ENCODE measurements around the gene APOBEC3H.

The APOBEC3H gene

DNA sequence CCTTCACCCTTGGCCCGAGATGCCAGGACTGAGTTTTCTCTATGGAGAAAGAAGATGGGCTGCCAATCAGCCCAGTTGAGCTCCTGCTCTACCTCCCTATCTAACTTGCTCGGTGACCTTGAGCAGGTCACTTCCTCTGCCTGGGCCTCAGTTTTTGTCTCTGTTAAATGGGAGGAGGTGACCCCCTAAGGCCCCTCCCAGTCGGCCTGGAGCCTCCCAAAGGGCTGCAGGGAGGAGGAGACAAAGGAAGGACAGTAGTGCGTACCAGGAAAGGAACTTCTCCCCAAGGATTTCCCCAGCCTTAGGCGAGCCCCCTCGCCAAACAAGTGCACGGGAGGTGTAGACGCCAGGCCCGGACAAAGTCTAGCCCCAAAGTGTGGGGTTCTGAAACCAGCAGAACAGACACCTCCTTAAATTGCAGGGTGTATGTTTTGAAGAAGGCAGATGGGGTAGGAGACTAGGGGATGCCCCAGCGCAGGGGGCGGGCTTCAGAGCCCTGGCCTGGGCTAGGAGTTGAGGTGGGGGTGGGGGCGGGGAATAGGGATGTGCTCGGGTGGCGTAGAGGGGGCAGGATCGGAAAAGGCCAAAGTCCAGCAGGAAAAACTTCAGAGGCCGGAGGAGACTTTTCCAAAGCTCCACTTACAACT, 54.4 kb downstream of the APOBEC3H start:
- 0 out of 2 replicates have a peak, but pooled peaks cover 7% of the 10 kb centered on the region for H3F3A ChIP-seq (ENCODE audit: control insufficient read depth, insufficient read depth)
- no peaks in the 10 kb centered on the region for H3K36me3 ChIP-seq (ENCODE audit: control insufficient read depth, low read length)
- H3K4me3 ChIP-seq (ENCODE audit: low read length), result peak overlapping the region; percentile 70
- H3K27ac ChIP-seq (ENCODE audit: low read depth, low read length), result no peak overlapping the region
- H3K4me2 ChIP-seq (ENCODE audit: low read length), result peak overlapping the region; percentile 63
- no peaks in the 10 kb centered on the region for H3K79me2 ChIP-seq (ENCODE audit: control insufficient read depth, low read length)
- no peaks in the 10 kb centered on the region for H3K9me3 ChIP-seq (ENCODE audit: control insufficient read depth, insufficient read depth, low read length)
- H3K27me3 ChIP-seq (ENCODE audit: control insufficient read depth, low read length), result peaks cover 24% of the 10 kb centered on the region
- TF ChIP-seq CTCF (IDR thresholded peaks at IDR 0.05; ENCODE audit: low read depth, low read length, poor library complexity, severe bottlenecking) (no peak), EZH2phosphoT487 (IDR thresholded peaks at IDR 0.05; ENCODE audit: borderline replicate concordance, low read length) (no peak)
- no peaks in the 10 kb centered on the region for H3K9me2 ChIP-seq (replicated peaks; ENCODE audit: control insufficient read depth, low read length)
- H4K20me1 ChIP-seq (ENCODE audit: control insufficient read depth, insufficient read depth, low read depth, low read length), result no peaks in the 10 kb centered on the region
- peaks cover 33% of the 10 kb centered on the region for H3K4me1 ChIP-seq (ENCODE audit: control insufficient read depth, low read length)

GRCh38 chr22:39152024-39152510, 55.0 kb downstream of the APOBEC3H start:
- Histone ChIP-seq H3K9me2 (replicated peaks; ENCODE audit: control insufficient read depth, low read length) (no peaks in the 10 kb centered on the region), H3K9me3 (ENCODE audit: control insufficient read depth, insufficient read depth, low read length) (no peaks in the 10 kb centered on the region), H3K27ac (ENCODE audit: low read depth, low read length) (no peak overlapping the region), H3F3A (ENCODE audit: control insufficient read depth, insufficient read depth) (0 out of 2 replicates have a peak, but pooled peaks cover 7% of the 10 kb centered on the region), H3K27me3 (ENCODE audit: control insufficient read depth, low read length) (peaks cover 26% of the 10 kb centered on the region), H3K36me3 (ENCODE audit: control insufficient read depth, low read length) (no peaks in the 10 kb centered on the region), H3K4me3 (ENCODE audit: low read length) (peak overlapping the region; percentile 70), H3K4me1 (ENCODE audit: control insufficient read depth, low read length) (peaks cover 33% of the 10 kb centered on the region), H4K20me1 (ENCODE audit: control insufficient read depth, insufficient read depth, low read depth, low read length) (no peaks in the 10 kb centered on the region), H3K79me2 (ENCODE audit: control insufficient read depth, low read length) (no peaks in the 10 kb centered on the region), H3K4me2 (ENCODE audit: low read length) (peak overlapping the region; percentile 63)
- no peak for TF ChIP-seq CTCF (IDR thresholded peaks at IDR 0.05; ENCODE audit: low read depth, low read length, poor library complexity, severe bottlenecking)
- TF ChIP-seq EZH2phosphoT487 (IDR thresholded peaks at IDR 0.05; ENCODE audit: borderline replicate concordance, low read length), result no peak

DNA sequence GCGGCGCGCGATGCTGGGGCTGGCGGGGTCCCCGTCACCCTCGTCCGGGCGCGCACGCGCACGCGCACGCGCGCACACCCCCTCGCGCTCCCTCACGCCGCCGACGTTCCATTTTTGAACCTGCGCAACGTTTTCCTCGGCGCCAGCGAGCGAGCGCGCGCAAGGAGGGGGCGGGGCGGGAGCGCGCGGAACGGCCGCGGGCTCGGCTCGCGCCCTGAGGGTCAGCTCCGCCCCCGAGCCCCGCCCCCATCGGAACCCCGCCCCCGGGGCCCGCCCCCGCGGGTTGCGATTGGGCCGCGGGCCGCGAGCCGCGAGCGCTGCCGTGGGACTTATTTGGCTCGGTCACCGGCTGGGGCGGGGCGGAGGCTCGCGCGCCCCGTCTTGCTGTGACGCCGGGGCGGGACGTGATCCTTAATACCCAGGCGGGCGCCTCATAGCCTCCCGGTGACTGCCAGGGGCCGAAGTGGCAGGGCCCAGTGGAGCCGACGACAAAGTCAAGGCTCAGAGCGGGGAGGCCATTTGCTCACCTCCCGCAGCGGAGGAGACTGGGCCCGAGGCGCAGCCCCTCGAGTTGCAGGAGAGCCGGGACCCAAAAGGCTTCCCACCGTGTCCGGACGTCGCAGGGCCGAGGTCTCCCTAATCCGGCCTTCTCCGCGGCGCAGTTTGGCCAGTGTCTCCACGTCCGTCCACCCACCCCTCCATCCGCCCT, 55.6 kb downstream of the APOBEC3H start, which contains the start of gene CBX7:
CBX7 (minus strand) TSS at position 170 of the 709 bp plus-strand sequence. CDS start 236 bp downstream, outside the sequence.
- H3K36me3 ChIP-seq (ENCODE audit: control insufficient read depth, low read length), result no peaks in the 10 kb centered on the region
- H3K79me2 ChIP-seq (ENCODE audit: control insufficient read depth, low read length), result no peaks in the 10 kb centered on the region
- 0 out of 2 replicates have a peak, but pooled peaks cover 7% of the 10 kb centered on the region for H3F3A ChIP-seq (ENCODE audit: control insufficient read depth, insufficient read depth)
- H3K9me2 ChIP-seq (replicated peaks; ENCODE audit: control insufficient read depth, low read length), result no peaks in the 10 kb centered on the region
- H3K4me2 ChIP-seq (ENCODE audit: low read length), result peak within 1 kb of the TSS; percentile 80
- TF ChIP-seq EZH2phosphoT487 (IDR thresholded peaks at IDR 0.05; ENCODE audit: borderline replicate concordance, low read length) (no peak), CTCF (IDR thresholded peaks at IDR 0.05; ENCODE audit: low read depth, low read length, poor library complexity, severe bottlenecking) (no peak)
- H3K9me3 ChIP-seq (ENCODE audit: control insufficient read depth, insufficient read depth, low read length), result no peaks in the 10 kb centered on the region
- peaks cover 33% of the 10 kb centered on the region for H3K4me1 ChIP-seq (ENCODE audit: control insufficient read depth, low read length)
- no peaks in the 10 kb centered on the region for H4K20me1 ChIP-seq (ENCODE audit: control insufficient read depth, insufficient read depth, low read depth, low read length)
- no peak within 1 kb of the TSS for H3K27ac ChIP-seq (ENCODE audit: low read depth, low read length)
- H3K27me3 ChIP-seq (ENCODE audit: control insufficient read depth, low read length), result peaks cover 29% of the 10 kb centered on the region
- peak within 1 kb of the TSS; percentile 73 for H3K4me3 ChIP-seq (ENCODE audit: low read length)
